ENCODE results near the gene CTRL. TPM values are rescaled to one million over a fixed set of nuclear protein-coding genes. Genes with fewer than 3 reads are reported as not detected.

The CTRL gene
- total RNA-seq, 1 donor from 2014 or later, result 3.2 TPM

DNA sequence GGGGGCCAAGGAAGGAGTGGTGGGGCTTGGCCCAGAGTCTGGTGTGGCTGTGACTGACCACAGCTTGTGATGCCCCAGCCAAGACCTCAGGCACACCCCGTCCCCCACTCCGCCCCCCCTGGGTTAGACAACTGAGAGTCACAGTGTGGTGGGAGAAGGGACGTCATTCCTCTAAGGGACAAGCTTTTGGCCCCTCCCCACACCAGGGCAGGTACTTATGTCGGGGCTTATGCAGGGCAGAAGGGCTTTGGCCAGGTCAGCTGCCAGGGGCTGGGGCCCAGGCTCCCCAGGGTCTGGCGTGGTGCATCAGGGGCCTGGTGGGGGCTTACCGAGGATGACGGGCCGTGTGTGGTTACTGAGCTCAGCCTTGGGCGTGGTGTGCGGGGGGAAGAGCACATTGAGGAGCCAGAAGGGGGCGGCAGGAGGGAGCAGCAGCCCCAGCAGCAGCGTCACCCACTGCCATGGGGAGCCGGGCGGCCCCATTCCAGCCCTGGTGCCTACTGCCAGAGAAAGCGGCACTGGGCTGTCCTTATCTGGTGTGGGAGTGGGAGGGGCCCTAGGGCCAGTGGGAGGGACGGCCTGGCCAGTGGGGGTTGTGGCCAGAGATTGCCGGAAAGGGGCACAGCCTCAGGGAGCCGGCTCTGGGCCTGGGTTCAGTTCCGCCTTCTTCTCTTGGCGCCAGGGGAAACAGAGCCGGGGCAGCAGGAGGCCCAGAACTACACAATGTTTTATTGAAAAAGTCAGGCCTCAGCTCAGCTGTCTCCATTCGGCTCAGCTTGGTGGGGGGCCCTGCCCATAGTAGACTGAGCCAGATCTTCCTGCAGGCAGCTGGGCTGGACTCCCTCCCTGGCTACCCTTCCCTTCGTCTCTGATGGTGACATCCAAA is 12.2 kb upstream of the CTRL start, which contains the start of gene LCAT:
Gene LCAT (minus strand): TSS at position 502 of the 886 bp plus-strand sequence. CDS start 19 bp downstream, at position 483.
- Histone ChIP-seq H3K4me1 (peaks cover 48% of the 10 kb centered on the region), H3K9me3 (no peaks in the 10 kb centered on the region), H3K27ac (peak within 1 kb of the TSS; percentile 84), H3K27me3 (no peaks in the 10 kb centered on the region), H3K36me3 (peaks cover 0 to 45% of the 10 kb centered on the region in 2 donors), H3K4me3 (peak within 1 kb of the TSS in 1 of 2 donors; percentile 17)
- TF ChIP-seq POLR2AphosphoS5 (IDR thresholded peaks at IDR 0.05; ENCODE audit: insufficient read depth in 1 of 2, low read depth in 1 of 2), result peak in 1 of 2 donors; percentile 72
- TF ChIP-seq, protein P1, sequence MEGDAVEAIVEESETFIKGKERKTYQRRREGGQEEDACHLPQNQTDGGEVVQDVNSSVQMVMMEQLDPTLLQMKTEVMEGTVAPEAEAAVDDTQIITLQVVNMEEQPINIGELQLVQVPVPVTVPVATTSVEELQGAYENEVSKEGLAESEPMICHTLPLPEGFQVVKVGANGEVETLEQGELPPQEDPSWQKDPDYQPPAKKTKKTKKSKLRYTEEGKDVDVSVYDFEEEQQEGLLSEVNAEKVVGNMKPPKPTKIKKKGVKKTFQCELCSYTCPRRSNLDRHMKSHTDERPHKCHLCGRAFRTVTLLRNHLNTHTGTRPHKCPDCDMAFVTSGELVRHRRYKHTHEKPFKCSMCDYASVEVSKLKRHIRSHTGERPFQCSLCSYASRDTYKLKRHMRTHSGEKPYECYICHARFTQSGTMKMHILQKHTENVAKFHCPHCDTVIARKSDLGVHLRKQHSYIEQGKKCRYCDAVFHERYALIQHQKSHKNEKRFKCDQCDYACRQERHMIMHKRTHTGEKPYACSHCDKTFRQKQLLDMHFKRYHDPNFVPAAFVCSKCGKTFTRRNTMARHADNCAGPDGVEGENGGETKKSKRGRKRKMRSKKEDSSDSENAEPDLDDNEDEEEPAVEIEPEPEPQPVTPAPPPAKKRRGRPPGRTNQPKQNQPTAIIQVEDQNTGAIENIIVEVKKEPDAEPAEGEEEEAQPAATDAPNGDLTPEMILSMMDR (IDR thresholded peaks at IDR 0.05), result no peak
- intact Hi-C loops (cut with DNase I), result no loop called here
- DNase-seq (ENCODE audit: extremely low spot score in 2 of 2), result no peak

DNA sequence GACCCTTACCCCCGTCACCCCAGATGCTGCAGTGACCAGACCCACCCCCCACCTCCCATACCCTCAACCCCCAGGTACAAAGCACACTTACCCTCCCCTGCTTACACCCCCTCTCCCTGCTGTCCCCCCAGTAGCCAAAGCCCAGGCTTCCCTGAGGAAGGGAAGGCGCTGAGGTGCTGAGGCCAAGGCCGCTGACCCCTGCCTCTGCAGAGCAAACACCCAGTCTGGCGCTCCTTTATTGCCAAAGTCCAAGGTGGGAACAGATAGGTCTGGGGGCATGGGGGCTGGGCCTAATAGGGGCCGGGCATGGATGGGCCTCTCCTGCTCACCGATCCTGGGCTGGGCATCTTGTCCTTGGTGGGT is 11.6 kb upstream of the CTRL start:
- Histone ChIP-seq H3K27ac (peak overlapping the region; percentile 84), H3K27me3 (no peaks in the 10 kb centered on the region), H3K9me3 (no peaks in the 10 kb centered on the region), H3K36me3 (peaks cover 0 to 39% of the 10 kb centered on the region in 2 donors), H3K4me1 (peaks cover 48% of the 10 kb centered on the region), H3K4me3 (no peak overlapping the region)
- intact Hi-C loops (cut with DNase I), result no loop called here
- no peak for DNase-seq (ENCODE audit: extremely low spot score in 2 of 2)
- TF ChIP-seq POLR2A (IDR thresholded peaks at IDR 0.05), result no peak
- TF ChIP-seq, protein P1 (IDR thresholded peaks at IDR 0.05), result no peak
- no peak for TF ChIP-seq POLR2AphosphoS5 (IDR thresholded peaks at IDR 0.05; ENCODE audit: insufficient read depth in 1 of 2, low read depth in 1 of 2)

DNA sequence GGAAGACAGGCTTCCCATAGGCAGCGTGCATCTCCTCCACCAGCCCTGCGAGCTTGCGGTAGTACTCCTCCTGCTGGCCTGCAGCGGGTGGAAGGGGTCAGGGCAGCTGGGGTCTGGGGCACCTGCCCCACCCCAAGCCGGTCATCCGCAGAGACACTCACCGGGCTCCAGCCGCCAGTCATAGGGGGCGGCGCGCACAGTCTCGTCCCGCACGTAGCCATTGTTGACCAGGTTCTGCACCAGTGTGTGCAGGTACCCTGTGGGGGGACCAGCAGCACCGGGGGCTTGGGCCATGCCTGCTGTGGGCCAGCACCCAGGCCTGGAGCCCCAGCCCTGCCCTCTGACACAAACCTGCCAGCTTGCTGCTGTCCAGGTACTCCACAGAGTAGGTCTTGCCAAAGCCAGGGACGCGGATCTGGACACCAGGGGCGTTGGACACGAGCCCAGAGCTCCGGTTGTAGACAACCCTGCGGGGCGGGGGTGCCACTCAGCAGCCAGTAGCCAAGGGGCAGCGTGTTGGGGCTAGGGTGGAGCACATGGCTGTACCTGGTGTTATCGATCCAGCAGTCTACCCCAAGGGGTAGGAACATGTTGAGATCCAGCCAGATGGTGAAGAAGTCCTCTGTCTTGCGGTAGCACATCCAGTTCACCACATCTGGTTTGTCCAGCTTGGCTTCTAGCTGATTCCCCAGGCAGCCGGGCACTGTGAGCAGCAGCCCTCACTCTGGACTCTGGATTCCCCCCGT is 11.0 kb upstream of the CTRL start:
- peaks cover 0 to 34% of the 10 kb centered on the region in 2 donors for H3K36me3 ChIP-seq
- no peaks in the 10 kb centered on the region for H3K9me3 ChIP-seq
- intact Hi-C loops (cut with DNase I), result no loop called here
- no peak for DNase-seq (ENCODE audit: extremely low spot score in 2 of 2)
- TF ChIP-seq POLR2A (IDR thresholded peaks at IDR 0.05), result no peak
- peak in 1 of 2 donors; percentile 44 for TF ChIP-seq POLR2AphosphoS5 (IDR thresholded peaks at IDR 0.05; ENCODE audit: insufficient read depth in 1 of 2, low read depth in 1 of 2)
- no peaks in the 10 kb centered on the region for H3K27me3 ChIP-seq
- H3K4me1 ChIP-seq, result peaks cover 51% of the 10 kb centered on the region
- peak overlapping the region; percentile 84 for H3K27ac ChIP-seq
- H3K4me3 ChIP-seq, result no peak overlapping the region

DNA sequence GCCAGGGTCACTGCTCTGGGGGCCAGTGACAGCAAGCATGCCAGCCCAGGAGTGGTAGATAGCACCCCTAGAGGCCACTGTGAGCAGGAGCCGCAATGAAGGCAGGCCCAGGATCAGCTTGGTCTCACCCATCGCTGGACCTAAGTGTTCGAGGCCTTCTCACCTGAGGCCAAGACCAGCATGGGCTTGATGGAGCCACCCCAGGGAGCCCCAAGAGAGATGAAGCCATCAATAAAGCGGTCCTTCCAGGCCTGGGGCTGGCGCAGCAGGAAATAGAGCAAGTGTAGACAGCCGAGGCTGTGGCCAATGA is 10.5 kb upstream of the CTRL start:
- DNase-seq (ENCODE audit: extremely low spot score in 2 of 2), result no peak
- no peaks in the 10 kb centered on the region for H3K9me3 ChIP-seq
- intact Hi-C loops (cut with DNase I), result no loop called here
- no peak for TF ChIP-seq POLR2AphosphoS5 (IDR thresholded peaks at IDR 0.05; ENCODE audit: insufficient read depth in 1 of 2, low read depth in 1 of 2)
- TF ChIP-seq, protein P1 (IDR thresholded peaks at IDR 0.05), result peak in 1 of 3 experiments; percentile 36
- H3K4me1 ChIP-seq, result peaks cover 57% of the 10 kb centered on the region
- H3K27ac ChIP-seq, result peak overlapping the region; percentile 10
- H3K36me3 ChIP-seq, result peaks cover 0 to 29% of the 10 kb centered on the region in 2 donors
- H3K4me3 ChIP-seq, result no peak overlapping the region
- no peaks in the 10 kb centered on the region for H3K27me3 ChIP-seq

DNA sequence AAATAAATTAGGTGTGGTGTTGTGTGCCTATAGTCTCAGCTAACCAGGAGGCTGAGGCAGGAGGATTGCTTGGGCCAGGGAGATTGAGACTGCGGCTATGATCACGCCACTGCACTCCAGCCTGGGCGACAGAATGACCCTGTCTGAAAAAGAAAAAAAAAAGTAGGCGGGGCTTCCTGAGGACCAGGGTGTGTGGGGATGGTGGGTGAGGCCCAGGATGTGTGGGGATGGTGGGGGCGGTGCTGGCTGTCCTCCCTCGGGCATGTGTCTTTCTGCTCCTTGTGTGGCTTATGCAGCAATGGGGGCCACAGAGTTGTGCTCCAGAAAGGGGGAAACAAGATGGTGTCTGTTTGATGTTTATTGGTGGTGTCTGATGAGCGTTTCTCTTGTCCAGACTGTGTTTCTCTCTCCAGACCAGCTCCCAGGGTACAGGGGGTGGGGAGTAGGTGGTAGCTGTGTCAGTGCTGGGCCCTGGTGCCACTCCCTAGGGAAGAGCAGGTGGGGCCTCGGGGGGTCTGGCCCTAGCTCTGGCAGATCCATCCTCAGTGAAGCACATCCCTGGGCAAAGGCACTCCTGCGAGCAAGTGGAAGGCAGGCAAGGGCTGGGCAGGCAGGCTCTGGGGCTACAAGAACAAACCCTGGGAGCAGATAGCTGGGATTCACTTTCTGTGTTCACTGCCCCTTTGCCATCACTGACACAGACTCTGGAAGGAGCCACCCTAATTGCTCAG is 10.0 kb upstream of the CTRL start:
- Histone ChIP-seq H3K9me3 (no peaks in the 10 kb centered on the region), H3K4me3 (no peak overlapping the region), H3K4me1 (peaks cover 62% of the 10 kb centered on the region), H3K36me3 (peaks cover 0 to 23% of the 10 kb centered on the region in 2 donors), H3K27ac (peak overlapping the region; percentile 10), H3K27me3 (no peaks in the 10 kb centered on the region)
- intact Hi-C loops (cut with DNase I), result no loop called here
- TF ChIP-seq, protein P1 (IDR thresholded peaks at IDR 0.05), result no peak
- TF ChIP-seq POLR2AphosphoS5 (IDR thresholded peaks at IDR 0.05; ENCODE audit: insufficient read depth in 1 of 2, low read depth in 1 of 2), result no peak
- no peak for TF ChIP-seq POLR2A (IDR thresholded peaks at IDR 0.05)
- no peak for DNase-seq (ENCODE audit: extremely low spot score in 2 of 2)

Data from vagina (tissue), 2 donors.